ENCODE data around the gene XYLB. TPM values are rescaled to one million over a fixed set of nuclear protein-coding genes. Genes with fewer than 3 reads are reported as not detected.

The XYLB gene
- total RNA-seq, 1 experiment from 2014 or later = 14.0 TPM

GRCh38 chr3:38376098-38376816 lies 29.7 kb downstream of the XYLB start:
- RAD21 ChIA-PET (ENCODE audit: low non-redundant PET in 1 of 2, low total read pairs in 2 of 2, uncharacterized antibody in 2 of 2, unreplicated experiment in 2 of 2) = no interaction called here
- peaks cover 8 to 32% of the 10 kb centered on the region in 2 experiments for H3K36me3 ChIP-seq (ENCODE audit: control insufficient read depth in 1 of 2, insufficient read depth in 2 of 2, low read length in 2 of 2)
- CTCF ChIA-PET = interaction anchor here (0.9 to 1.4 kb wide), 2 partner anchors 30 to 243 kb away, joined by 3 read pairs; partner anchors contain the start of gene XYLB
- intact Hi-C loops (cut with micrococcal nuclease) = no loop called here
- H3K27ac ChIP-seq (ENCODE audit: low read depth, low read length) = no peak overlapping the region
- H3K9me3 ChIP-seq (ENCODE audit: control insufficient read depth in 1 of 2, insufficient read depth in 1 of 2, low read depth in 1 of 2, low read length in 2 of 2) = no peaks in the 10 kb centered on the region
- ATAC-seq = no peak
- TF ChIP-seq ATF3 (IDR thresholded peaks at IDR 0.05) (no peak), RAD21 (IDR thresholded peaks at IDR 0.05; ENCODE audit: low read depth) (no peak), REST (IDR thresholded peaks at IDR 0.05; ENCODE audit: low read depth) (no peak), FOSL1 (IDR thresholded peaks at IDR 0.05; ENCODE audit: low read depth) (no peak), ZFX (IDR thresholded peaks at IDR 0.05) (no peak), EGR1 (IDR thresholded peaks at IDR 0.05; ENCODE audit: low read depth) (no peak), SP1 (IDR thresholded peaks at IDR 0.05; ENCODE audit: low read depth) (no peak)
- no peaks in the 10 kb centered on the region for H3K79me2 ChIP-seq (ENCODE audit: insufficient read depth, low read length)
- no peaks in the 10 kb centered on the region for H4K20me1 ChIP-seq (ENCODE audit: insufficient read depth)
- POLR2A ChIA-PET = no interaction called here
- H3K27me3 ChIP-seq (ENCODE audit: insufficient read depth, low read length) = no peaks in the 10 kb centered on the region
- no peak overlapping the region for H2AFZ ChIP-seq (ENCODE audit: low read depth, low read length, poor library complexity, severe bottlenecking)
- no TSS peak for BruUV-seq (replicated peaks)
- DNase-seq (ENCODE audit: low read depth, low spot score) = no peak
- H3K9me2 ChIP-seq (ENCODE audit: insufficient read depth) = no peaks in the 10 kb centered on the region
- H3K9ac ChIP-seq (ENCODE audit: low read length) = no peak overlapping the region
- no peak overlapping the region for H3K4me3 ChIP-seq (replicated peaks in 1 of 2; ENCODE audit: low read depth in 1 of 2, low read length in 2 of 2)
- no peaks in the 10 kb centered on the region for H3K4me1 ChIP-seq (ENCODE audit: control insufficient read depth in 1 of 2, insufficient read depth in 2 of 2, low read length in 2 of 2)
- H3K4me2 ChIP-seq (ENCODE audit: low read length) = no peak overlapping the region
